Neuronal stem cell (in vitro differentiated cells): ENCODE data around the gene CEBPE.

Source experiments
- DNase-seq: peaks from one replicate; pipeline ENCODE4 v3.0.0-alpha.2; 2013; ENCODE audit warnings: low spot score
- H2AFZ ChIP-seq: one replicate; pipeline ENCODE4 v1.6.1; 2013; ENCODE audit warnings: mild to moderate bottlenecking, low read length, inconsistent platforms
- H2AK5ac ChIP-seq: 2 replicates; pipeline ENCODE4 v1.6.1; 2013; ENCODE audit warnings: low read depth, mild to moderate bottlenecking, inconsistent platforms, low read length, moderate library complexity, mixed read lengths
- H2BK120ac ChIP-seq: 2 replicates; pipeline ENCODE4 v1.6.1; 2013; ENCODE audit warnings: low read depth, mild to moderate bottlenecking, inconsistent platforms, low read length, moderate library complexity, mixed read lengths
- H2BK12ac ChIP-seq: one replicate; pipeline ENCODE4 v1.6.1; 2013; ENCODE audit warnings: low read length, inconsistent platforms
- H2BK15ac ChIP-seq: 2 replicates; pipeline ENCODE4 v1.6.1; 2013; ENCODE audit warnings: mild to moderate bottlenecking, low read length, inconsistent platforms, mixed read lengths
- H2BK5ac ChIP-seq: one replicate; pipeline ENCODE4 v1.6.1; 2013; ENCODE audit warnings: inconsistent platforms, mild to moderate bottlenecking, low read length, moderate library complexity
- H3K14ac ChIP-seq: one replicate; pipeline ENCODE4 v1.6.1; 2013; ENCODE audit warnings: low read length, inconsistent platforms
- H3K18ac ChIP-seq: 2 replicates; pipeline ENCODE4 v1.6.1; 2013; ENCODE audit warnings: low read length, inconsistent platforms
- H3K23ac ChIP-seq: 2 replicates; pipeline ENCODE4 v1.6.1; 2013; ENCODE audit warnings: low read depth, mild to moderate bottlenecking, mixed read lengths, low read length, inconsistent platforms; ENCODE audit not compliant: poor library complexity
- H3K27ac ChIP-seq: replicated peaks from 3 replicates; pipeline ENCODE4 v1.5.1; 2013; ENCODE audit warnings: low read length, inconsistent platforms
- H3K27me3 ChIP-seq, 3 experiments: 2 replicates each; pipeline ENCODE4 v1.6.1; 2013; ENCODE audit warnings: low read length in 3 of 3, mild to moderate bottlenecking in 2 of 3, inconsistent platforms in 1 of 3, low read depth in 1 of 3, mixed read lengths in 1 of 3, moderate library complexity in 1 of 3; ENCODE audit not compliant: control insufficient read depth in 3 of 3, insufficient read depth in 3 of 3
- H3K36me3 ChIP-seq, 2 donors: replicated peaks in 1 of 2; 2 replicates each; pipeline ENCODE4 v1.6.1; 2013; ENCODE audit warnings: low read length in 2 of 2; ENCODE audit not compliant: control insufficient read depth in 2 of 2, insufficient read depth in 2 of 2
- H3K4ac ChIP-seq: 2 replicates; pipeline ENCODE4 v1.6.1; 2013; ENCODE audit warnings: inconsistent platforms, mild to moderate bottlenecking, low read length, moderate library complexity
- H3K4me1 ChIP-seq, 2 donors: 1 replicate in 1 of 2; 2 replicates in 1 of 2; pipeline ENCODE4 v1.6.1; 2013; ENCODE audit warnings: low read length in 2 of 2, low read depth in 1 of 2; ENCODE audit not compliant: control insufficient read depth in 2 of 2, insufficient read depth in 1 of 2
- H3K4me2 ChIP-seq: one replicate; pipeline ENCODE4 v1.6.1; 2013; ENCODE audit warnings: mild to moderate bottlenecking, low read length, inconsistent platforms; ENCODE audit not compliant: insufficient read depth, poor library complexity, severe bottlenecking
- H3K4me3 ChIP-seq, 2 donors: 2 replicates each; pipeline ENCODE4 v1.5.1; 2013; ENCODE audit warnings: low read length in 2 of 2, mild to moderate bottlenecking in 2 of 2, inconsistent platforms in 1 of 2, moderate library complexity in 1 of 2
- H3K79me1 ChIP-seq: one replicate; pipeline ENCODE4 v1.6.1; 2013; ENCODE audit warnings: low read depth, mild to moderate bottlenecking, inconsistent platforms, low read length, moderate library complexity
- H3K9ac ChIP-seq: one replicate; pipeline ENCODE4 v1.6.1; 2013; ENCODE audit warnings: mild to moderate bottlenecking, low read depth, low read length, inconsistent platforms; ENCODE audit not compliant: poor library complexity
- H3K9me3 ChIP-seq, 2 donors: replicated peaks in 1 of 2; 2 replicates each; pipeline versions ENCODE3 to v1.6.1; 2013; ENCODE audit warnings: low read length in 2 of 2, mild to moderate bottlenecking in 2 of 2, inconsistent platforms in 1 of 2, low read depth in 1 of 2, mixed read lengths in 1 of 2, moderate library complexity in 1 of 2; ENCODE audit not compliant: control insufficient read depth in 2 of 2, insufficient read depth in 1 of 2
- H4K8ac ChIP-seq: one replicate; pipeline ENCODE4 v1.6.1; 2013; ENCODE audit warnings: low read depth, mild to moderate bottlenecking, inconsistent platforms, low read length, moderate library complexity
- H4K91ac ChIP-seq: one replicate; pipeline ENCODE4 v1.6.1; 2013; ENCODE audit warnings: low read length, low read depth, mild to moderate bottlenecking, inconsistent platforms; ENCODE audit not compliant: poor library complexity
- WGBS, 2 donors: extraction: QIAGEN DNeasy Blood & Tissue Kit; methylation state at CpG; one replicate each; pipeline ENCODE4 v1.1.7; 2013; ENCODE audit warnings: missing lambda C conversion rate in 2 of 2, mixed read lengths in 1 of 2; ENCODE audit not compliant: insufficient read length in 2 of 2, insufficient replicate concordance in 1 of 2; ENCODE audit errors: extremely low coverage in 2 of 2; 5-methylcytosine and 5-hydroxymethylcytosine counted together

CEBPE gene

GRCh38 chr14:23117371-23118020 lies 1.6 kb downstream of the CEBPE start:
- peak overlapping the region; percentile 78 for H2AK5ac ChIP-seq
- H3K18ac ChIP-seq, result peak overlapping the region; percentile 11
- H3K23ac ChIP-seq, result peak overlapping the region; percentile 58
- H3K27ac ChIP-seq, result no peak overlapping the region
- H3K79me1 ChIP-seq, result no peaks in the 10 kb centered on the region
- H4K8ac ChIP-seq, result peak overlapping the region; percentile 68
- no peak for DNase-seq
- H2BK120ac ChIP-seq, result no peak overlapping the region
- H3K9me3 ChIP-seq, result no peaks in the 10 kb centered on the region
- no peak overlapping the region for H3K4me2 ChIP-seq
- H3K27me3 ChIP-seq, result no peaks in the 10 kb centered on the region
- H2BK5ac ChIP-seq, result peak overlapping the region; percentile 25
- peak overlapping the region; percentile 64 for H3K14ac ChIP-seq
- no peak overlapping the region for H3K4ac ChIP-seq
- no peak overlapping the region for H2BK12ac ChIP-seq
- H3K36me3 ChIP-seq, result no peaks in the 10 kb centered on the region
- no CpG with 5 or more reads among the region's 32 CpGs for WGBS, 2 donors
- no peak overlapping the region for H2AFZ ChIP-seq
- H4K91ac ChIP-seq, result no peak overlapping the region
- H3K4me3 ChIP-seq, result no peak overlapping the region
- no peak overlapping the region for H3K9ac ChIP-seq
- H3K4me1 ChIP-seq, result peaks cover 14 to 18% of the 10 kb centered on the region in 2 donors
- H2BK15ac ChIP-seq, result peak overlapping the region; percentile 18

- no peak overlapping the region for H3K4me2 ChIP-seq
- no peak overlapping the region for H4K91ac ChIP-seq
- H3K4ac ChIP-seq, result no peak overlapping the region
- H2BK5ac ChIP-seq, result no peak overlapping the region
- no peak overlapping the region for H3K14ac ChIP-seq
- no peak overlapping the region for H2BK15ac ChIP-seq
- no peak overlapping the region for H2AK5ac ChIP-seq
- no peak for DNase-seq
- no peak overlapping the region for H2BK12ac ChIP-seq
- H3K23ac ChIP-seq, result no peak overlapping the region
- no CpG with 5 or more reads among the region's 5 CpGs for whole genome bisulfite sequencing, 2 donors
- H3K27ac ChIP-seq, result no peak overlapping the region
- H3K4me3 ChIP-seq, result no peak overlapping the region
- no peak overlapping the region for H2BK120ac ChIP-seq
- no peak overlapping the region for H3K18ac ChIP-seq
- H4K8ac ChIP-seq, result no peak overlapping the region
- H3K79me1 ChIP-seq, result no peaks in the 10 kb centered on the region
- peaks cover 9 to 18% of the 10 kb centered on the region in 2 donors for H3K4me1 ChIP-seq
- no peaks in the 10 kb centered on the region for H3K9me3 ChIP-seq
- H3K36me3 ChIP-seq, result no peaks in the 10 kb centered on the region
- H2AFZ ChIP-seq, result no peak overlapping the region
- H3K27me3 ChIP-seq, result peaks cover 0 to 4% (median 0%) of the 10 kb centered on the region in 3 experiments
- peak overlapping the region; percentile 7 for H3K9ac ChIP-seq
Measured at GRCh38 chr14:23115918-23116317, 3.1 kb downstream of the CEBPE start.

GRCh38 chr14:23115039-23115731 lies 3.9 kb downstream of the CEBPE start:
- no peak overlapping the region for H2BK12ac ChIP-seq
- no peak overlapping the region for H2AK5ac ChIP-seq
- no CpG with 5 or more reads among the region's 10 CpGs for WGBS, 2 donors

GRCh38 chr14:23114669-23115038 lies 4.4 kb downstream of the CEBPE start:
- no peak overlapping the region for H3K18ac ChIP-seq
- WGBS, 2 donors, result no CpG with 5 or more reads among the region's 4 CpGs
- H2BK120ac ChIP-seq, result no peak overlapping the region
- no peak overlapping the region for H3K4me3 ChIP-seq
- H3K14ac ChIP-seq, result no peak overlapping the region
- H3K4me2 ChIP-seq, result no peak overlapping the region
- no peak overlapping the region for H2BK5ac ChIP-seq
- no peak overlapping the region for H3K23ac ChIP-seq
- H3K4me1 ChIP-seq, result peaks cover 9 to 14% of the 10 kb centered on the region in 2 donors
- no peak overlapping the region for H3K9ac ChIP-seq
- H4K8ac ChIP-seq, result no peak overlapping the region
- no peak overlapping the region for H3K27ac ChIP-seq
- no peak overlapping the region for H2BK12ac ChIP-seq
- peaks cover 0 to 12% (median 0%) of the 10 kb centered on the region in 3 experiments for H3K27me3 ChIP-seq
- H3K4ac ChIP-seq, result no peak overlapping the region
- H2BK15ac ChIP-seq, result no peak overlapping the region
- H2AK5ac ChIP-seq, result no peak overlapping the region
- H4K91ac ChIP-seq, result no peak overlapping the region
- DNase-seq, result no peak
- no peaks in the 10 kb centered on the region for H3K9me3 ChIP-seq
- H3K36me3 ChIP-seq, result no peaks in the 10 kb centered on the region
- H3K79me1 ChIP-seq, result no peaks in the 10 kb centered on the region
- H2AFZ ChIP-seq, result no peak overlapping the region

More at GRCh38 chr14:23115039-23115731, 3.9 kb downstream of the CEBPE start:
- no peak for DNase-seq
- Histone ChIP-seq H3K9ac (no peak overlapping the region), H3K27me3 (peaks cover 0 to 12% (median 0%) of the 10 kb centered on the region in 3 experiments), H3K36me3 (no peaks in the 10 kb centered on the region), H2BK120ac (no peak overlapping the region), H3K4me2 (no peak overlapping the region), H3K27ac (no peak overlapping the region), H3K4me1 (peaks cover 9 to 18% of the 10 kb centered on the region in 2 donors), H4K8ac (no peak overlapping the region), H3K18ac (no peak overlapping the region), H2AFZ (no peak overlapping the region), H3K4ac (no peak overlapping the region), H2BK15ac (no peak overlapping the region), H4K91ac (no peak overlapping the region), H3K4me3 (no peak overlapping the region), H3K79me1 (no peaks in the 10 kb centered on the region), H3K9me3 (no peaks in the 10 kb centered on the region), H3K23ac (no peak overlapping the region), H3K14ac (no peak overlapping the region), H2BK5ac (no peak overlapping the region)
